T-helper 17 cell (primary cell): ENCODE data around the gene CNNM3. TPM values are rescaled to one million over a fixed set of nuclear protein-coding genes. Genes with fewer than 3 reads are reported as not detected.
A peak's percentile ranks its signal among the peaks of the same experiment; 100 is the strongest.

Experiments used
- ATAC-seq: fragments of 150-1000 bp; cut with Tn5 transposase; 2 replicates; pipeline ENCODE4 v1.10.0; 2021; ENCODE audit warnings: mild to moderate bottlenecking, moderate library complexity
- DNase-seq, 3 donors: peaks; one replicate each; pipeline versions ENCODE4 v3.0.0 to v3.0.0-alpha.2; 2020 to 2021
- H3K9me3 ChIP-seq: one replicate; pipeline ENCODE4 v1.7.0; 2013; ENCODE audit warnings: low read length, mild to moderate bottlenecking; ENCODE audit not compliant: control insufficient read depth, poor library complexity, severe bottlenecking
- H3K27ac Mint-ChIP-seq: one replicate; pipeline ENCODE4 v1.8.0; 2022; ENCODE audit warnings: mild to moderate bottlenecking, moderate library complexity, mixed read lengths
- H3K27me3 Mint-ChIP-seq: one replicate; pipeline ENCODE4 v1.8.0; 2022; ENCODE audit warnings: mixed read lengths
- H3K36me3 Mint-ChIP-seq: one replicate; pipeline ENCODE4 v1.8.0; 2022; ENCODE audit warnings: low read depth, mixed read lengths
- H3K4me1 Mint-ChIP-seq: one replicate; pipeline ENCODE4 v1.8.0; 2022; ENCODE audit warnings: mild to moderate bottlenecking, mixed read lengths
- H3K4me3 Mint-ChIP-seq: one replicate; pipeline ENCODE4 v1.8.0; 2022; ENCODE audit warnings: mild to moderate bottlenecking, moderate library complexity, mixed read lengths
- total RNA-seq, 4 donors: library from RNA in 2 of 4; stranded (reverse) in 2 of 4; gene quantifications; one replicate each; pipeline ENCODE4 v1.2.3 and lab custom pipeline; 2022 to 2026

Gene CNNM3
- total RNA-seq, 2 donors from 2014 or later: 30.8 to 39.5 TPM

- no peaks in the 10 kb centered on the region for H3K9me3 ChIP-seq
- Mint-ChIP-seq H3K4me1 (peaks cover 52% of the 10 kb centered on the region), H3K4me3 (peak overlapping the region; percentile 88), H3K27me3 (no peaks in the 10 kb centered on the region), H3K36me3 (no peaks in the 10 kb centered on the region), H3K27ac (peak overlapping the region; percentile 74)
- DNase-seq (no peak), ATAC-seq (no peak)
Measured at GRCh38 chr2:96816836-96817702, 1.0 kb downstream of the CNNM3 start.

GRCh38 chr2:96817882-96818281, 1.8 kb downstream of the CNNM3 start:
- H3K4me1 Mint-ChIP-seq: peaks cover 46% of the 10 kb centered on the region
- ATAC-seq (no peak), DNase-seq (no peak)
- H3K36me3 Mint-ChIP-seq: no peaks in the 10 kb centered on the region
- H3K4me3 Mint-ChIP-seq: peak overlapping the region; percentile 88
- no peaks in the 10 kb centered on the region for H3K27me3 Mint-ChIP-seq
- no peaks in the 10 kb centered on the region for H3K9me3 ChIP-seq
- H3K27ac Mint-ChIP-seq: peak overlapping the region; percentile 74

GRCh38 chr2:96819128-96819875, 3.2 kb downstream of the CNNM3 start:
- ATAC-seq (no peak), DNase-seq (no peak)
- H3K4me1 Mint-ChIP-seq: peaks cover 45% of the 10 kb centered on the region
- no peaks in the 10 kb centered on the region for H3K9me3 ChIP-seq
- H3K4me3 Mint-ChIP-seq: peak overlapping the region; percentile 88
- H3K27me3 Mint-ChIP-seq: no peaks in the 10 kb centered on the region
- no peaks in the 10 kb centered on the region for H3K36me3 Mint-ChIP-seq
- peak overlapping the region; percentile 72 for H3K27ac Mint-ChIP-seq

- no peak for DNase-seq
- H3K27ac Mint-ChIP-seq: peak overlapping the region; percentile 72
- H3K9me3 ChIP-seq: no peaks in the 10 kb centered on the region
- no peak for ATAC-seq
- H3K4me3 Mint-ChIP-seq: peak overlapping the region; percentile 88
- H3K36me3 Mint-ChIP-seq: no peaks in the 10 kb centered on the region
- H3K4me1 Mint-ChIP-seq: peaks cover 43% of the 10 kb centered on the region
- H3K27me3 Mint-ChIP-seq: no peaks in the 10 kb centered on the region
Measured at GRCh38 chr2:96819876-96820511, 3.9 kb downstream of the CNNM3 start.

GRCh38 chr2:96821113-96821675, 5.1 kb downstream of the CNNM3 start:
- no peaks in the 10 kb centered on the region for H3K36me3 Mint-ChIP-seq
- DNase-seq (no peak), ATAC-seq (no peak)
- H3K4me3 Mint-ChIP-seq: no peak overlapping the region
- H3K9me3 ChIP-seq: no peaks in the 10 kb centered on the region
- peak overlapping the region; percentile 72 for H3K27ac Mint-ChIP-seq
- no peaks in the 10 kb centered on the region for H3K27me3 Mint-ChIP-seq
- peaks cover 39% of the 10 kb centered on the region for H3K4me1 Mint-ChIP-seq

- DNase-seq (no peak), ATAC-seq (no peak)
- Mint-ChIP-seq H3K27me3 (no peaks in the 10 kb centered on the region), H3K4me1 (peaks cover 33% of the 10 kb centered on the region), H3K27ac (no peak overlapping the region), H3K36me3 (no peaks in the 10 kb centered on the region), H3K4me3 (no peak overlapping the region)
- H3K9me3 ChIP-seq: no peaks in the 10 kb centered on the region
Measured at GRCh38 chr2:96822786-96823185, 6.7 kb downstream of the CNNM3 start.

- H3K27ac Mint-ChIP-seq: no peak overlapping the region
- ATAC-seq (no peak), DNase-seq (no peak)
- no peaks in the 10 kb centered on the region for H3K27me3 Mint-ChIP-seq
- no peaks in the 10 kb centered on the region for H3K9me3 ChIP-seq
- H3K4me3 Mint-ChIP-seq: no peak overlapping the region
- H3K36me3 Mint-ChIP-seq: no peaks in the 10 kb centered on the region
- peaks cover 30% of the 10 kb centered on the region for H3K4me1 Mint-ChIP-seq
Measured at GRCh38 chr2:96823198-96823597, 7.1 kb downstream of the CNNM3 start.

- no peak overlapping the region for H3K4me3 Mint-ChIP-seq
- H3K27me3 Mint-ChIP-seq: no peaks in the 10 kb centered on the region
- no peaks in the 10 kb centered on the region for H3K9me3 ChIP-seq
- ATAC-seq (no peak), DNase-seq (no peak)
- peaks cover 22% of the 10 kb centered on the region for H3K4me1 Mint-ChIP-seq
- no peak overlapping the region for H3K27ac Mint-ChIP-seq
- H3K36me3 Mint-ChIP-seq: no peaks in the 10 kb centered on the region
Measured at GRCh38 chr2:96824079-96824870, 8.2 kb downstream of the CNNM3 start.

GRCh38 chr2:96825057-96825456, 9.0 kb downstream of the CNNM3 start:
- Mint-ChIP-seq H3K27ac (no peak overlapping the region), H3K36me3 (peaks cover 4% of the 10 kb centered on the region), H3K4me3 (no peak overlapping the region), H3K4me1 (peaks cover 17% of the 10 kb centered on the region), H3K27me3 (no peaks in the 10 kb centered on the region)
- DNase-seq: no peak
- no peaks in the 10 kb centered on the region for H3K9me3 ChIP-seq
- ATAC-seq: no peak

GRCh38 chr2:96826546-96827278, 10.6 kb downstream of the CNNM3 start:
- Mint-ChIP-seq H3K36me3 (peaks cover 5% of the 10 kb centered on the region), H3K27me3 (no peaks in the 10 kb centered on the region), H3K4me1 (peaks cover 7% of the 10 kb centered on the region), H3K27ac (no peak overlapping the region), H3K4me3 (no peak overlapping the region)
- DNase-seq (no peak), ATAC-seq (no peak)
- no peaks in the 10 kb centered on the region for H3K9me3 ChIP-seq

- Mint-ChIP-seq H3K27ac (peak overlapping the region; percentile 74), H3K4me1 (peaks cover 7% of the 10 kb centered on the region), H3K36me3 (peaks cover 7% of the 10 kb centered on the region), H3K4me3 (no peak overlapping the region), H3K27me3 (no peaks in the 10 kb centered on the region)
- no peak for DNase-seq
- H3K9me3 ChIP-seq: no peaks in the 10 kb centered on the region
- no peak for ATAC-seq
Measured at GRCh38 chr2:96828436-96828835, 12.4 kb downstream of the CNNM3 start.

- H3K4me3 Mint-ChIP-seq: no peak overlapping the region
- no peaks in the 10 kb centered on the region for H3K9me3 ChIP-seq
- ATAC-seq (no peak), DNase-seq (no peak)
- no peaks in the 10 kb centered on the region for H3K27me3 Mint-ChIP-seq
- peaks cover 7% of the 10 kb centered on the region for H3K36me3 Mint-ChIP-seq
- peaks cover 7% of the 10 kb centered on the region for H3K4me1 Mint-ChIP-seq
- H3K27ac Mint-ChIP-seq: peak overlapping the region; percentile 74
Measured at GRCh38 chr2:96828874-96829273, 12.8 kb downstream of the CNNM3 start.
